Activated CD8-positive, alpha-beta memory T cell treated with anti-CD3 and anti-CD28 coated beads, Interleukin-2, amount 50 U/mL, for 24 hours (primary cell): ENCODE results near the gene PIK3AP1.

Experiments
- DNase-seq: peaks from one replicate; pipeline ENCODE4 v3.0.0-alpha.2; 2020; ENCODE audit errors: extremely low read depth

Gene PIK3AP1

GRCh38 chr10:96673318-96674099 is 46.8 kb downstream of the PIK3AP1 start:
- no peak for DNase-seq

- DNase-seq: no peak
Measured at GRCh38 chr10:96672481-96673175, 47.7 kb downstream of the PIK3AP1 start.

GRCh38 chr10:96671211-96671890 is 49.0 kb downstream of the PIK3AP1 start:
- no peak for DNase-seq

GRCh38 chr10:96670786-96671185 is 49.5 kb downstream of the PIK3AP1 start:
- DNase-seq: no peak

- DNase-seq: no peak
Measured at GRCh38 chr10:96667401-96667800, 52.9 kb downstream of the PIK3AP1 start.

GRCh38 chr10:96666741-96667140 is 53.6 kb downstream of the PIK3AP1 start:
- DNase-seq: no peak

- no peak for DNase-seq
Measured at GRCh38 chr10:96665306-96665705, 55.0 kb downstream of the PIK3AP1 start.

GRCh38 chr10:96664563-96664962 is 55.8 kb downstream of the PIK3AP1 start:
- no peak for DNase-seq

- DNase-seq: no peak
Measured at GRCh38 chr10:96663797-96664196, 56.5 kb downstream of the PIK3AP1 start.

GRCh38 chr10:96661632-96662031 is 58.7 kb downstream of the PIK3AP1 start:
- DNase-seq: no peak

- no peak for DNase-seq
Measured at GRCh38 chr10:96660297-96660696, 60.0 kb downstream of the PIK3AP1 start.

GRCh38 chr10:96658844-96659243 is 61.5 kb downstream of the PIK3AP1 start:
- no peak for DNase-seq

GRCh38 chr10:96657385-96657784 is 62.9 kb downstream of the PIK3AP1 start:
- no peak for DNase-seq

- no peak for DNase-seq
Measured at GRCh38 chr10:96656839-96657238, 63.5 kb downstream of the PIK3AP1 start.

GRCh38 chr10:96656198-96656577 is 64.1 kb downstream of the PIK3AP1 start:
- no peak for DNase-seq

- no peak for DNase-seq
Measured at GRCh38 chr10:96655461-96656197, 64.7 kb downstream of the PIK3AP1 start.

GRCh38 chr10:96651998-96652431 is 68.3 kb downstream of the PIK3AP1 start:
- DNase-seq: no peak

GRCh38 chr10:96650958-96651357 is 69.4 kb downstream of the PIK3AP1 start:
- DNase-seq: no peak

- no peak for DNase-seq
Measured at GRCh38 chr10:96648297-96648696, 72.0 kb downstream of the PIK3AP1 start.

GRCh38 chr10:96647466-96647865 is 72.8 kb downstream of the PIK3AP1 start:
- DNase-seq: no peak

GRCh38 chr10:96646751-96647166 is 73.6 kb downstream of the PIK3AP1 start:
- no peak for DNase-seq

GRCh38 chr10:96646301-96646700 is 74.0 kb downstream of the PIK3AP1 start:
- no peak for DNase-seq
